Measurements from ENCODE around the gene CALML3.

GRCh38 chr10:5563321-5563961, 38.7 kb downstream of the CALML3 start:
- TF ChIP-seq CTCF (IDR thresholded peaks at IDR 0.05), result no peak
- no peak for TF ChIP-seq POLR2A (IDR thresholded peaks at IDR 0.05)
- no peak for TF ChIP-seq EP300 (IDR thresholded peaks at IDR 0.05)
